Measurements from ENCODE around the gene SIN3A. TPM values are rescaled to one million over a fixed set of nuclear protein-coding genes. Genes with fewer than 3 reads are reported as not detected.

The SIN3A gene
- total RNA-seq, 1 donor from 2014 or later = 54.0 TPM

DNA sequence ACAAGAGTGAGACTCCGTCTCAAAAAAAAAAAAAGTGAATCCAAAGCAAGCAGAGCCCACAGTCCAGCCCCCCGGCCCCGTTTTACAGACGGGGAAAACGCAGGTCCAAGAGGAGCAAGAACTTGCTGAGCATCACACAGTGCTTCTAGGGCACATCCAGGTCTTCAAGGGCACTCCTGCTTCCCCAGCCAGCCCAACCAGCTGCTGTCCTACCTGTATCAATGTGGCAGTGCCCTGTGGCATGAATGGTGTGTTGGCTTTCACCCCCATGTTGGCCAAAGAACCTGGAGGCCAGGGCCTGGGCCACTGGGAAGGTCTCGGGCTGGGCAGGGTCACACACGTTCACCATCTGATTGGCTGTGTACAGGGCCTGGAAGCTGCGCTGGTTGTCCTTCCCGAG is 87.7 kb downstream of the SIN3A start:
- H3K4me3 Mint-ChIP-seq (ENCODE audit: unreplicated experiment) = no peak overlapping the region
- Histone ChIP-seq H3K4me3 (ENCODE audit: insufficient read depth, low read depth, low read length) (no peak overlapping the region), H3K27ac (ENCODE audit: low read depth, low read length) (no peak overlapping the region), H3K9me3 (ENCODE audit: insufficient read depth, low read depth, low read length) (no peaks in the 10 kb centered on the region), H3K9ac (ENCODE audit: low read length) (no peak overlapping the region), H3K36me3 (ENCODE audit: insufficient read depth, low read length) (peaks cover 18% of the 10 kb centered on the region), H3K79me2 (ENCODE audit: insufficient read depth, low read length) (peaks cover 6% of the 10 kb centered on the region), H4K20me1 (ENCODE audit: insufficient read depth, low read length) (peaks cover 24% of the 10 kb centered on the region), H3K27me3 (ENCODE audit: insufficient read depth, low read length) (no peaks in the 10 kb centered on the region), H3K4me1 (ENCODE audit: insufficient read depth, low read length) (peaks cover 7% of the 10 kb centered on the region), H2AFZ (ENCODE audit: low read depth, low read length) (no peak overlapping the region), H3K4me2 (ENCODE audit: low read length) (no peak overlapping the region)
- FAIRE-seq (no peak), DNase-seq (ENCODE audit: low read depth) (no peak)
- H3K27me3 Mint-ChIP-seq (ENCODE audit: low read depth, unreplicated experiment) = no peaks in the 10 kb centered on the region
- no peak overlapping the region for H3K27ac Mint-ChIP-seq (ENCODE audit: unreplicated experiment)
- peaks cover 3% of the 10 kb centered on the region for H3K4me1 Mint-ChIP-seq (ENCODE audit: low read depth, unreplicated experiment)
- peaks cover 12% of the 10 kb centered on the region for H3K36me3 Mint-ChIP-seq (ENCODE audit: low read depth, unreplicated experiment)
- no peaks in the 10 kb centered on the region for H3K9me3 Mint-ChIP-seq (ENCODE audit: unreplicated experiment)
- no peak for TF ChIP-seq EZH2 (IDR thresholded peaks at IDR 0.05; ENCODE audit: insufficient read depth, low read length)
- TF ChIP-seq, protein P1, sequence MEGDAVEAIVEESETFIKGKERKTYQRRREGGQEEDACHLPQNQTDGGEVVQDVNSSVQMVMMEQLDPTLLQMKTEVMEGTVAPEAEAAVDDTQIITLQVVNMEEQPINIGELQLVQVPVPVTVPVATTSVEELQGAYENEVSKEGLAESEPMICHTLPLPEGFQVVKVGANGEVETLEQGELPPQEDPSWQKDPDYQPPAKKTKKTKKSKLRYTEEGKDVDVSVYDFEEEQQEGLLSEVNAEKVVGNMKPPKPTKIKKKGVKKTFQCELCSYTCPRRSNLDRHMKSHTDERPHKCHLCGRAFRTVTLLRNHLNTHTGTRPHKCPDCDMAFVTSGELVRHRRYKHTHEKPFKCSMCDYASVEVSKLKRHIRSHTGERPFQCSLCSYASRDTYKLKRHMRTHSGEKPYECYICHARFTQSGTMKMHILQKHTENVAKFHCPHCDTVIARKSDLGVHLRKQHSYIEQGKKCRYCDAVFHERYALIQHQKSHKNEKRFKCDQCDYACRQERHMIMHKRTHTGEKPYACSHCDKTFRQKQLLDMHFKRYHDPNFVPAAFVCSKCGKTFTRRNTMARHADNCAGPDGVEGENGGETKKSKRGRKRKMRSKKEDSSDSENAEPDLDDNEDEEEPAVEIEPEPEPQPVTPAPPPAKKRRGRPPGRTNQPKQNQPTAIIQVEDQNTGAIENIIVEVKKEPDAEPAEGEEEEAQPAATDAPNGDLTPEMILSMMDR (IDR thresholded peaks at IDR 0.05; ENCODE audit: insufficient read depth, low read depth, low read length) = no peak

DNA sequence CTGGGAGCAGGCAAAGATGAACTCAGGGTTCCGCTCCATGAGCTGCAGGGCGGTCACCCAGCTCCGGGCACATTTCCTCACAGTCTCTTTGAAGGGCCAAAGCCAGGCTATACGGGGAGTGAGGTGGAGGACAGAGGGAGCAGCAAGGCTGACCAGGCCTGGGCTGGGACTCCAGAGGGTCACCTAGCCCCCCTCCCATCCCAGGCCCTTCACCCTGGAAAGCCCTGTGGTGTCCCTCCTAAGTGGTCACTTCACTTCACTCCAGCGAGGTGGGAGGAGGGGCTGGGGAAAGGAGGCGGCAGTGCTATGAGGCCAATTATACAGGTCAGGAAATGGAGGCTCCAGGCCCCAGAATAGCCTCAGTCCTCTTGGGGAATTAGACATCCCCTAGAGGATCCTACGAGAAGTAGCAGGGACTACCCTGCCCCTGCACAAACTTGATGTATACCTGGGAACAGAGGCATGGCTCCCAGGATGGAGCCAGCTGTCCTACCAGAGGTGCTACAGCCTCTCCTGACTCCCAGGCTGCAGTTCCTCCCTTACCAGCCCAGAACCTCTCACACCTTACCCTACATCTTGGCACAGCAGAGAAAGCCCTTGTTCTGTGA is 88.7 kb downstream of the SIN3A start:
- no peak overlapping the region for H3K27ac Mint-ChIP-seq (ENCODE audit: unreplicated experiment)
- Histone ChIP-seq H3K4me2 (ENCODE audit: low read length) (no peak overlapping the region), H3K79me2 (ENCODE audit: insufficient read depth, low read length) (peaks cover 6% of the 10 kb centered on the region), H3K9ac (ENCODE audit: low read length) (no peak overlapping the region), H2AFZ (ENCODE audit: low read depth, low read length) (no peak overlapping the region), H3K4me3 (ENCODE audit: insufficient read depth, low read depth, low read length) (no peak overlapping the region), H3K4me1 (ENCODE audit: insufficient read depth, low read length) (peaks cover 6% of the 10 kb centered on the region), H3K36me3 (ENCODE audit: insufficient read depth, low read length) (peaks cover 21% of the 10 kb centered on the region), H3K27me3 (ENCODE audit: insufficient read depth, low read length) (no peaks in the 10 kb centered on the region), H4K20me1 (ENCODE audit: insufficient read depth, low read length) (peaks cover 24% of the 10 kb centered on the region), H3K27ac (ENCODE audit: low read depth, low read length) (no peak overlapping the region), H3K9me3 (ENCODE audit: insufficient read depth, low read depth, low read length) (no peaks in the 10 kb centered on the region)
- no peaks in the 10 kb centered on the region for H3K27me3 Mint-ChIP-seq (ENCODE audit: low read depth, unreplicated experiment)
- peaks cover 3% of the 10 kb centered on the region for H3K4me1 Mint-ChIP-seq (ENCODE audit: low read depth, unreplicated experiment)
- DNase-seq (ENCODE audit: low read depth) (no peak), FAIRE-seq (no peak)
- TF ChIP-seq EZH2 (IDR thresholded peaks at IDR 0.05; ENCODE audit: insufficient read depth, low read length) = no peak
- TF ChIP-seq, protein P1 (IDR thresholded peaks at IDR 0.05; ENCODE audit: insufficient read depth, low read depth, low read length) = no peak
- H3K9me3 Mint-ChIP-seq (ENCODE audit: unreplicated experiment) = no peaks in the 10 kb centered on the region
- H3K4me3 Mint-ChIP-seq (ENCODE audit: unreplicated experiment) = no peak overlapping the region
- H3K36me3 Mint-ChIP-seq (ENCODE audit: low read depth, unreplicated experiment) = peaks cover 12% of the 10 kb centered on the region

DNA sequence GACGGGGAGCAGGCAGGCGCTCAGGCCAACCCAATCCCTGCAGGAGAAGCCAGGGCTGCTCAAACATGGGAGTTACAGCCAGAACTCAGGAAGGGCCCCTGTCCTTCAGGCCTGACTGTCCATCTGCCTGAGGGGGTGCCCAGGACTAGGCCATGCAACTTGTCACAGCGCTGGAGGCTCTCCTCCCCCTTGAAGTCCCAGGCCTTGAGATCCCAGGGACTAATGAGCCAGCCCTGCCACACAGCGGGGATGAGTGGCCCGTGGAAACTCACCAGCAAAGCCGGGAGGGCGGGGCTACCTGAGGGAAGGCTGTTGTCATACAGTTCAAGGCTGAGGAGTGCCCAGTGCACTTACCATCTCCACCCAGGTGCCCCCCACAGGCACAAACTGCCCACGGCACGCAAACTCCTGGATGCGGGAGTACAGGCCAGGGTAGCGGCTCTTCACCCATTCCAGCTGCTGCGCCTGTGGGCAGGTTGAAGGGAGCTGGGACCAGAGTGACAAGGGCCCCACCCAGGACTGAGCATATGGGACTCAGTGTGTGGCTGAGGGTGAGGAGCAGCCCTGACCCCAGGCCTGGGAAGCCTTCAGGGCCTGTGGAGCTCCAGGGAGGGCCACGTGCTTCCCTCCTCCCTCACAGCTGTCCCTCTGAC is 89.4 kb downstream of the SIN3A start:
- Mint-ChIP-seq H3K4me1 (ENCODE audit: low read depth, unreplicated experiment) (peaks cover 3% of the 10 kb centered on the region), H3K27ac (ENCODE audit: unreplicated experiment) (no peak overlapping the region), H3K4me3 (ENCODE audit: unreplicated experiment) (no peak overlapping the region), H3K36me3 (ENCODE audit: low read depth, unreplicated experiment) (peaks cover 12% of the 10 kb centered on the region), H3K9me3 (ENCODE audit: unreplicated experiment) (no peaks in the 10 kb centered on the region), H3K27me3 (ENCODE audit: low read depth, unreplicated experiment) (no peaks in the 10 kb centered on the region)
- TF ChIP-seq, protein P1 (IDR thresholded peaks at IDR 0.05; ENCODE audit: insufficient read depth, low read depth, low read length) = no peak
- no peak for TF ChIP-seq EZH2 (IDR thresholded peaks at IDR 0.05; ENCODE audit: insufficient read depth, low read length)
- Histone ChIP-seq H2AFZ (ENCODE audit: low read depth, low read length) (no peak overlapping the region), H3K27ac (ENCODE audit: low read depth, low read length) (no peak overlapping the region), H3K79me2 (ENCODE audit: insufficient read depth, low read length) (no peaks in the 10 kb centered on the region), H3K36me3 (ENCODE audit: insufficient read depth, low read length) (peaks cover 21% of the 10 kb centered on the region), H3K27me3 (ENCODE audit: insufficient read depth, low read length) (no peaks in the 10 kb centered on the region), H3K4me1 (ENCODE audit: insufficient read depth, low read length) (no peaks in the 10 kb centered on the region), H3K9ac (ENCODE audit: low read length) (no peak overlapping the region), H3K4me3 (ENCODE audit: insufficient read depth, low read depth, low read length) (no peak overlapping the region), H3K9me3 (ENCODE audit: insufficient read depth, low read depth, low read length) (no peaks in the 10 kb centered on the region), H4K20me1 (ENCODE audit: insufficient read depth, low read length) (peaks cover 18% of the 10 kb centered on the region), H3K4me2 (ENCODE audit: low read length) (no peak overlapping the region)
- DNase-seq (ENCODE audit: low read depth) (no peak), FAIRE-seq (no peak)
